ENCODE measurements around the gene TTLL7. TPM values are rescaled to one million over a fixed set of nuclear protein-coding genes. Genes with fewer than 3 reads are reported as not detected.

TTLL7 gene
- total RNA-seq, 2 experiments from 2014 or later = not detected

- Histone ChIP-seq H3K4me1 (ENCODE audit: insufficient read depth, low read length) (no peaks in the 10 kb centered on the region), H3K9me3 (ENCODE audit: control insufficient read depth in 1 of 2, insufficient read depth in 1 of 2, low read length in 2 of 2) (no peaks in the 10 kb centered on the region), H3K27me3 (ENCODE audit: control insufficient read depth in 1 of 2, insufficient read depth in 2 of 2, low read length in 2 of 2) (peaks cover 0 to 3% of the 10 kb centered on the region in 2 experiments), H3K27ac (ENCODE audit: low read depth in 1 of 2, low read length in 2 of 2) (no peak overlapping the region), H3K36me3 (ENCODE audit: insufficient read depth, low read length) (no peaks in the 10 kb centered on the region), H3K4me3 (ENCODE audit: low read length) (no peak overlapping the region)
- Mint-ChIP-seq H3K4me1 (ENCODE audit: low read depth) (no peaks in the 10 kb centered on the region), H3K36me3 (ENCODE audit: low read depth) (no peaks in the 10 kb centered on the region), H3K9me3 (peaks cover 2% of the 10 kb centered on the region), H3K4me3 (no peak overlapping the region), H3K27me3 (peaks cover 13% of the 10 kb centered on the region), H3K27ac (no peak overlapping the region)
- intact Hi-C loops (cut with DNase I, micrococcal nuclease) = no loop called here
- ATAC-seq (ENCODE audit: poor library complexity) (no peak), DNase-seq (no peak)
- CTCF ChIA-PET = no interaction called here
- POLR2A ChIA-PET = no interaction called here
- TF ChIP-seq CTCF (IDR thresholded peaks at IDR 0.05) = no peak
These were observed 115.0 kb downstream of the TTLL7 start for GRCh38 chr1:83883979-83884378.

GRCh38 chr1:83882906-83883305, 116.0 kb downstream of the TTLL7 start:
- Histone ChIP-seq H3K27me3 (ENCODE audit: control insufficient read depth in 1 of 2, insufficient read depth in 2 of 2, low read length in 2 of 2) (peaks cover 0 to 3% of the 10 kb centered on the region in 2 experiments), H3K4me3 (ENCODE audit: low read length) (no peak overlapping the region), H3K9me3 (ENCODE audit: control insufficient read depth in 1 of 2, insufficient read depth in 1 of 2, low read length in 2 of 2) (no peaks in the 10 kb centered on the region), H3K27ac (ENCODE audit: low read depth in 1 of 2, low read length in 2 of 2) (no peak overlapping the region), H3K4me1 (ENCODE audit: insufficient read depth, low read length) (no peaks in the 10 kb centered on the region), H3K36me3 (ENCODE audit: insufficient read depth, low read length) (no peaks in the 10 kb centered on the region)
- CTCF ChIA-PET = no interaction called here
- ATAC-seq (ENCODE audit: poor library complexity) = no peak
- H3K4me1 Mint-ChIP-seq (ENCODE audit: low read depth) = no peaks in the 10 kb centered on the region
- intact Hi-C loops (cut with DNase I, micrococcal nuclease) = no loop called here
- no peak for TF ChIP-seq CTCF (IDR thresholded peaks at IDR 0.05)
- H3K27ac Mint-ChIP-seq = no peak overlapping the region
- DNase-seq = no peak
- POLR2A ChIA-PET = no interaction called here
- no peaks in the 10 kb centered on the region for H3K9me3 Mint-ChIP-seq
- no peak overlapping the region for H3K4me3 Mint-ChIP-seq
- H3K36me3 Mint-ChIP-seq (ENCODE audit: low read depth) = no peaks in the 10 kb centered on the region
- H3K27me3 Mint-ChIP-seq = peaks cover 8% of the 10 kb centered on the region

GRCh38 chr1:83872515-83872914, 126.4 kb downstream of the TTLL7 start:
- intact Hi-C loops (cut with DNase I, micrococcal nuclease) = no loop called here
- no peaks in the 10 kb centered on the region for H3K4me1 Mint-ChIP-seq (ENCODE audit: low read depth)
- no peaks in the 10 kb centered on the region for H3K27me3 Mint-ChIP-seq
- no peaks in the 10 kb centered on the region for H3K36me3 Mint-ChIP-seq (ENCODE audit: low read depth)
- no peak for ATAC-seq (ENCODE audit: poor library complexity)
- H3K9me3 Mint-ChIP-seq = no peaks in the 10 kb centered on the region
- POLR2A ChIA-PET = no interaction called here
- H3K27ac Mint-ChIP-seq = no peak overlapping the region
- no peaks in the 10 kb centered on the region for H3K9me3 ChIP-seq (ENCODE audit: control insufficient read depth in 1 of 2, insufficient read depth in 1 of 2, low read length in 2 of 2)
- no peak overlapping the region for H3K4me3 ChIP-seq (ENCODE audit: low read length)
- no peaks in the 10 kb centered on the region for H3K4me1 ChIP-seq (ENCODE audit: insufficient read depth, low read length)
- no peaks in the 10 kb centered on the region for H3K27me3 ChIP-seq (ENCODE audit: control insufficient read depth in 1 of 2, insufficient read depth in 2 of 2, low read length in 2 of 2)
- no peak overlapping the region for H3K27ac ChIP-seq (ENCODE audit: low read depth in 1 of 2, low read length in 2 of 2)
- TF ChIP-seq CTCF (IDR thresholded peaks at IDR 0.05) = no peak
- CTCF ChIA-PET = no interaction called here
- no peaks in the 10 kb centered on the region for H3K36me3 ChIP-seq (ENCODE audit: insufficient read depth, low read length)
- no peak overlapping the region for H3K4me3 Mint-ChIP-seq
- no peak for DNase-seq

Measured in CD4-positive, alpha-beta T cell (primary cell).